ENCODE results near the gene CLEC18B. TPM values are rescaled to one million over a fixed set of nuclear protein-coding genes. Genes with fewer than 3 reads are reported as not detected.
A peak's percentile ranks its signal among the peaks of the same experiment; 100 is the strongest.
"Not testable (repeated sequence)": the region's sequence is repeated elsewhere in the genome, so short reads cannot be mapped to it uniquely, and the experiment has no call there.

Gene CLEC18B
- total RNA-seq, 1 donor from 2014 or later, result 0.19 TPM

DNA sequence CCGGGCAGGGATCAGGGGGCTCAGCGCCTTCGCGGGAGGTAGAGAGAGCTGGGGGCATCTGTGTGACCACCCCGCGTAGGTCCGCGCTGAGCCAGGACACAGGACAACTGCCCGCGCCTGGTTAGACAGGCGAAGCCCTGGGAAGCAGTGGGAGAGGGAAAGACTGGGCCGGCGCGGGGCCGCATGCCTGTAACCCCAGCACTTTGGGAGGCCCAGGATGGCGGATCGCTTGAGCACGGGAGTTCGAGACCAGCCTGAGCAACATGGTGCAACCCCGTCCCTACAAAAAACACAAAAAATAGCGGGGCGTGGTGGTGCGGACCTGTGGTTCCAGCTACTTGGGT, 13.9 kb downstream of the CLEC18B start:
- DNase-seq (ENCODE audit: low spot score), result peak; percentile 95

- DNase-seq (ENCODE audit: low spot score), result peak; percentile 91
Observed at GRCh38 chr16:74406600-74407361, 14.5 kb downstream of the CLEC18B start.

GRCh38 chr16:74404148-74404933, 16.9 kb downstream of the CLEC18B start:
- peak; percentile 86 for DNase-seq (ENCODE audit: low spot score)

DNA sequence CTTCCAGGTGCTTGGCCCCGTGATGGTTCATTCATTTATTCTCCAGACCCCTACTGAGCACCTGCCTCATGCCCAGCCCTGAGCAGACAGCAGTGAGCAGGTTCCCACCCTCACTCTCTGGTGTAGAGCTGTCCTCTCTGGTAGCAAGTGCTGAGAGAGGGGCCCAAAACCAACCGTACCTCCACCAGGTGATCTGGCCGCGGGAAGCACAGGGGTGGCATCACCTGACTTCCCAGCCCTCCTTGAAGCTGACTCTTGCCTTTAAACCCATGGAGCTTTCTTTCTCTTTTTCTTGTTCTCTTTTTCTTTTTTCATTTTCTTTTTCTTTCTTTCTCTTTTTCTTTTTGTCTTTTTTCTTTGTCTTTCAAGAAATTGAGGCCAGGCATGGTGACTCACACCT, 21.0 kb downstream of the CLEC18B start:
- DNase-seq (ENCODE audit: low spot score), result peak; percentile 87

- peak; percentile 92 for DNase-seq (ENCODE audit: low spot score)
Observed at GRCh38 chr16:74398212-74398895, 22.9 kb downstream of the CLEC18B start.

GRCh38 chr16:74396521-74397017, 24.7 kb downstream of the CLEC18B start:
- DNase-seq (ENCODE audit: low spot score), result peak; percentile 90

DNA sequence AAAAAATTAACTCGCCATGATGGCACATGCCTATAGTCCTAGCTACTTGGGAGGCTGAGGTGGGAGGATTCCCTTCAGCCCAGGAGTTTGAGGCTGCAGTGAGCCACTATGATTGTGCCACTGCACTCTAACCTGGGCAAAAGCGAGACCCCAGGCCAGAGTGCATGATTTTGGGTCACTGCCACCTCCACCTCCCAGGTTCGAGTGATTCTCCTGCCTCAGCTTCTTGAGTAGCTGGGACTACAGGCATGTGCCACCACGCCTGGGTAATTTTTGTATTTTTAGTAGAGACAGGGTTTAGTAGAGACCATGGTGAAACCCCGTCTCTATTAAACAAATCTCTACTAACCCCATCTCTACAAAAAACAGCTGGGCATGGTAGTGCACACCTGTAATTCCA, 26.7 kb downstream of the CLEC18B start:
- peak; percentile 77 for DNase-seq (ENCODE audit: low spot score)

DNA sequence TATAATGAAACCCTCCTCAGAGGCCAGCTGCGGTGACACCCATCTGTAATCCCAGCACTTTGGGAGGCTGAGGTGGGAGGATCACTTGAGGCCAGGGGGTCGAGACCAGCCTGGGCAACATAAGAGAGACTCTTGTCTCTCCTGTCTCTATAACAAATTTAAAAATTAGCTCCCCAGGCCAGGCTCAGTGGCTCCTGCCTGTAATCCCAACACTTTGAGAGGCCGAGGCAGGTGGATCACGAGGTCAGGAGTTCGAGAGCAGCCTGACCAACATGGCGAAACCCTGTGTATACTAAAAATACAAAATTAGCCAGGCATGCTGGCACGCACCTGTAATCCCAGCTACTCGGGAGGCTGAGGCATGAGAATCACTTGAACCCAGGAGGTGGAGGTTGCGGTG, 27.1 kb downstream of the CLEC18B start:
- peak; percentile 83 for DNase-seq (ENCODE audit: low spot score)

DNA sequence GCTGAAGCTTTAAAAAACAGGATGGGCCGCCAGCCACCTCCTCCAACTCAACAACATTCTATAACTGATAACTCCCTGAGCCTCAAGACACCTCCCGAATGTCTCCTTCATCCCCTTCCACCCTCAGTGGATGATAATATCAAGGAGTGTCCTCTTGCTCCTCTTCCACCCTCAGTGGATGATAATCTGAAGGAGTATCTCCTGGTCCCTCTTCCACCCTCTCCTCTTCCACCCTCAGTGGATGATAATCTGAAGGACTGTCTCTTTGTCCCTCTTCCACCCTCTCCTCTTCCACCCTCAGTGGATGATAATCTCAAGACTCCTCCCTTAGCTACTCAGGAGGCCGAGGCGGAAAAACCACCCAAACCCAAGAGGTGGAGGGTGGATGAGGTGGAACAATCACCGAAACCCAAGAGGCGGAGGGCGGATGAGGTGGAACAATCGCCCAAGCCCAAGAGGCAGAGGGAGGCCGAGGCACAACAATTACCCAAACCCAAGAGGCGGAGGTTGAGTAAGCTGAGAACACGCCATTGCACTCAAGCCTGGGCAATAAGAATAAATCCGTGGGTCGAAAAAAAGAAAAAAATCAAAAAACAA, 29.7 kb downstream of the CLEC18B start:
- DNase-seq (ENCODE audit: low spot score), result peak; percentile 87

DNA sequence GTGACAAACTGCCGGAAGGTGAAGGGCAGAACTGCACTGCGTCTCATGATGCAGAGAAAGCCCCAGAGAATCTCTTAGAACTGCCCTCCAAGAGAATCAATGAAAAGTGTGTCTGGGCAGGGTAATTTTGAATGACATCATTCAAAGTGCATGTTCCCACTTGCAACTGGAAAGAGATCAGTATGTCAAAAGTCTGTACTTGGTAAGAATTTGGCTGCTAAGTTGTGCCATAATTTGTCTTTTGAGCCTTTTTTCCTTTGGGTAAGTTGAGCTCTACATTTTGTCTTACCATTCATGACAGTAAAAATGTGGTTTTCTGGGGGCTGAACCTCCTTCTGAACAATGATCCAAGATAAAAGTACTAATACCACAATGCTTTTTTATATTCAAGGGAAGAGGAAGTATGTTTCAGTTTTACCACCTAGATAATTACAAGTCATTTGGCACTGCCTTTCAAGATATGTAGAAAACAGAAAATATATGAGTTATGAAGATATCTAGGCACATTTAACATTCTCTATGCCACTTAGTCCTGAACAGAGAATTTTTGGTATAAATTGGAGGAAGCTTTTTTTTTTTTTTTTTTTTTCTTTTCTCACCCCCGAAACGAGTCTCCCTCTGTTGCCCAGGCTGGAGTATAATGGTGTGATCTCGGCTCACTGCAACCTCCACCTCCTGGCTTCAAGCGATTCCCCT, 38.8 kb downstream of the CLEC18B start:
- DNase-seq (ENCODE audit: low spot score), result not testable (repeated sequence)

GRCh38 chr16:74373847-74374184, 47.5 kb downstream of the CLEC18B start:
- not testable (repeated sequence) for DNase-seq (ENCODE audit: low spot score)

GRCh38 chr16:74372953-74373846, 48.1 kb downstream of the CLEC18B start:
- DNase-seq (ENCODE audit: low spot score), result peak; percentile 90

GRCh38 chr16:74372369-74372768, 48.9 kb downstream of the CLEC18B start:
- no peak for DNase-seq (ENCODE audit: low spot score)

- DNase-seq (ENCODE audit: low spot score), result peak; percentile 90
Observed at GRCh38 chr16:74370338-74371135, 50.7 kb downstream of the CLEC18B start.

DNA sequence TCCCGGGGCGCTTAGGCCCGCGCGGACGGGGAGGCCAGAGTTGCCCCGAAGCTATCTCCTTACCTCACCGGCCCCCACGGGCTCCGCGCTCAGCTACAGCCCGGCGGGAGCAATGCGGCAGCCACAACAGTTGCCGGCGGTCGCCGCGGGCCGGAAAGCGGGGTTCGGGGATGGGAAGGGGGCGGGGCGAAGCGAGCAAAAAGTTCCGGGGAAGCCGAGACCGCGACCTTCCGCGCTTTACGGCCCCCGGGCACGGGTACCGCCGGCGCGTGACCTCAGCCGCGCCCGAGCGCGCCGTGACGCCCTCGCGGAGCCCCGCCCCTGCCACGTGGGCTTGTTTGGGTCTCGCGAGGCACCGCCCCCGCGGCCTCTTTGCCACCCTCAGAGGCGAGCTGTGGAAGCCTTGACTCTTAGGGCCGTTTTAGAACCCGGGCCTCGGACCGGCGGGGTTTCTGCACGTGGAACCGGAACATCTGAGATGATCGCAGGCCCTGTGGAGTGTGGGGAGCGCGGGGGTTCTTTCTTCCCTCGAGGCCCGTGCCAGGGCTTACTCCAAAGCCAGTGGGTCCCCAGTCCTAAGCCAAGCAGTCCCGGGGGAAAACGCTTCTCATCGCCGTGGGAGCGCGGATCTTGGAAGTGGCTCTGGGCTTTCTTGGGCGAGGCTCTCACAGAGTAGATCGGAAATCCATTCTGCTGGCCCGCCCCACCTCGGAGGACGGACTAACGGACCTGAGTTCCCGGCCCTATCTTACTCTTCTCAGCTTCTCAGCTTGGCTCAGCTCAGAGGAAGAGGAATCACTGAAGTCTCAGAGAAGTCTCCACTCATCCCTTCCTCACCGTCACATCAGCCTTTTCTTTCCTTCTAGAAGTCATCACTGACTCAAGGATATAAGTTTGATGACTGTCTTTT, 53.0 kb downstream of the CLEC18B start:
- DNase-seq (ENCODE audit: low spot score), result peak; percentile 100

DNA sequence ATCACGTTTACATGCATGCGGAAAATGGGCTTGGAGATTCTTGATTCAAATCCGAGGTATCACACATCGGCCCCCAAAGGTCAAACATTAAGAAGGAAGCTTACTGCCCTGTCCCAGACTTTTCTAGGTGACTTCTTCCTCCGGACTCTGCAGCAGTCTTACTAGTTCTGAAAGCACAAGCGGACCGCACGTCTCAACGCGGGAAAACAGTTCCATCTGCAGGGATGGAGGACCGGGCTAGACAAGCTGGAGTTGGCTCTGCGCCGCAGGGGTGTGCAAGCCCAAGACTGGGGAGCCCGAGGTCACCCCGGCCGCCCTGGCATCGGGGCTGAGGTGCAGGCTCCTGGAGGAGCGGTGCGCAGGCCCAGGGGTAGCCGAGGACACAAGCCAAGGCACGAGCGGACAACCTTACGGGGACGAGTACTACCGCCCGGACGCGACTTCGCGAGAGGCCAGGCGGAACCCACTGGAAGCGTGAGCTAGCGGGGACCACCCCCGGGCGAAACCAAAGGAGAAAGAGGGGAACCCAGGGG, 53.7 kb downstream of the CLEC18B start:
- DNase-seq (ENCODE audit: low spot score), result peak; percentile 94
